GM19099 (cell line): ENCODE measurements around the gene LY9.

ENCODE experiments used
- POLR2A ChIP-seq: IDR thresholded peaks from 3 replicates; pipeline ENCODE4 v1.6.1; 2011; ENCODE audit warnings: low read depth; ENCODE audit not compliant: insufficient read length; ENCODE audit errors: extremely low read depth

The LY9 gene

DNA sequence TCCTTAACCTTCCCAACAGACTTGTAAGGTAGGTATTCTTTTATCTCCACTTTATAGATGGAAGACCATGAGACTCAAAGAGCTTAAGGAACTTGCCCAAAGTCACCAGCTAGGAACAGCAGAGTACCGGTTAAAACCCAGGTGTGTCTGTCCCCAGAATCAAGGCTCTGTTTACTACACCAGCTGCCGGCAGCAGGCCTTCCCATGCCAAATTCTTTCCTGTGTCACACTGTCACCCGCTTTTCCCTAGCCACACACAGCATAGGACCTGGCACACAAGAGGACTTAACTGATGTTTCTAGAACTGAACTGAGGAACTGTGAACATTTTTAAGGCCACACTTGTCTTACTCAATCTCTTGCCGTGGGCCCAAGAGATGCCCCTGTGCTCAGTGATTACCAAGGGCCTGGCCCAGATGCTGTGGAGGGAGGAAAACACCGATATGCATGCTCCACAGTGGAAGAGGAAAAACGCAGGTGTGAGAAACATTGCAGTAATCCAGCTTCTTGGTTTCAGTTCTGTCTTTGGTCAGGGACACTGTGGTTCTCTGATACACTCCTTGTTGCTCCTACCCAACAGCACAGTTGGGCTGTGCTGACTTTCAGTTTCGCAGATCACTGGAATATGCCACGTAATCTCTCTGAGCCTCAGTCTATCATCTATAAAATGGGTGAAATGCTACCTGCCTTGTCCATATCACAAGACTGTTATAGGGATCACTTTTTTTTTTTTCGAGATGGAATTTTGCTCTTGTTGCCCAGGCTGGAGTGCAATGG lies 13.9 kb upstream of the LY9 start:
- TF ChIP-seq POLR2A: no peak

DNA sequence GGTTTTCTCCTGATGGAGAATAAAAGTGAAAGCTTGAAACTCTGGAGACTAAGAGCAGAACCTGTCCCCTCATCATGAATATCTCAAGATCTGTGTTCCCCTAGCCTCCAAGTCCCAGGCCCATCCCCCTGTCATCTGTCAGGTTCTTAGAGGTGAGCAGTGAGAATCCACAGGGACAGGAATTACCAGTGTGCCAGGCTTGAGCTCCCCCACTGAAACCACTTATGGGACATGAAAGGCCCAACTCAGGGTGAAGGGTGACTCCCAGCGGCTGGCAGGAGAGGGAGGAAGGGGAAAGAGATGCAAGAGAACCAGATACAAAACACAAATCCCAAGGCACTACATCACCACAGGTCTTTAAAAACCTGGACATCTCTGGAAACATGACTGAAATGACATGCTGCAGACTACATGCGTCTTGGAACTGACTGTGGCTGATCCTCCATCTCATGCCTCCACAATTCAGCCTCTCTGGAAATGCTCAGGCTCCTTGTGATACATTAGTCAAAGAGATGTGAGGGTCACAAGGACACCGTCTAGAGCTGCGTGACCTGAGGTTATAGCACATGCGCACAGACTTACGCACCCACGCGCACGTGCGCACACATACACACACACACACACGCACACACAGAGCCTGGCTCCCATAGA lies 6.8 kb upstream of the LY9 start:
- no peak for TF ChIP-seq POLR2A

DNA sequence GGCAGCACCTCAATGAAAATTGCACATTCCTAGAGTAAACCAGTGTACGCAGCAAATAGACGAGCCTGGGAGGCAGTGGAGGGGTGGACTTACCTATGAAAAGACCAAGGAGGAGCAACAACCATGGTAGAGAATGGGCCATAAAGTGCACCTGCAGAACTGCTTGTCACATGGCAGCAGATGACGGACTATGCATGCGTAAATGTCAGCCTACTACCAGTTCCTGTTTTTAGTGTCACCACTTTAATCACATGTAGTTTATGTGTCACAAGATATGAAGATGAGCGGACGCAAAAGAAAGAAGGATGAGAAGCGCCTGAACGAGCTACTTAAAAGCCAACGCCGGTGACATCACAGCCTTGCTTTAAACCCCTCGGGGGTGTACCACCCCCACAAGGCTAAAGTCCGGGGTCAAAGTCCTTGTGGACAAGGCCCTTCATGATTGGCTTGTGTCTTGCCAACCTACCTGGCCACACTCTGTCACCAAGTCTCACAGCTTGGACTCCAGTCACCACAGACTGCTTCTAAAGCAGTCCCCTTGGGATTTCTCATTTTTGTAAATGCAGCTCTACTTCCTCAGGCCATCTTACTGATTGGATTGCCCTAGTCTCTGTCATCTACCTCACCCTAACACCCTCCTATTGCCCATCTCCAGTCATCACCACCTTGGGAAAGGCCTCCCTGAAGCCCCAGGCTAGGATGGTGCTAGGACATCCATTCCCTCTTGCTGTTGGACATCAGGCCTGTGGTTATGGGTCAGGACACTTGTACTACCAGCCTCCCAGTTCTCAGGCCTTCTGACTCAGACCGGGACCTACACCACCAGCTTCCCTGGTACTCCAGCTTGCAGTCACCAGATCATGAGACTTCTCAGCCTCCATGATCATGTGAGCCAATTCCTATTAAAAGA lies 6.0 kb upstream of the LY9 start:
- peak; percentile 33 for TF ChIP-seq POLR2A

DNA sequence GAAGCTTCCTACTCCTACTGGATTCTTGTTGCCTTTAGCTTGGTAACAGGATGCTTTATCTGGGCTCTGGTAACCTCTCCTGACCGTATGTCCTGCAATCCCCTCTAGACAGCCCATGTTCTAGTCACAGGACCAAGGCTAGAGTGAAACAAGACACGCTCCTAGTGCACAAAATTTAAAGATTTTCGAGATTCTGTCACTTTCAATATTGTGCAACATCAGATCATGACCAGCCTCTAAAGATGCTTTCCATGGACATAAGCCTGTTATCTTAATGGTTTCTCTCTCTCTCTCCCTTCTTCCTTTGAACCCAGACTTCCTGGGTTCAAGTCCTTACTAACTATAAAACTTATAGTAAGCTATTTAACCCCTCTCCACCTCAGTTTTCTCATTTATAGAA lies 1.6 kb upstream of the LY9 start:
- no peak for TF ChIP-seq POLR2A

DNA sequence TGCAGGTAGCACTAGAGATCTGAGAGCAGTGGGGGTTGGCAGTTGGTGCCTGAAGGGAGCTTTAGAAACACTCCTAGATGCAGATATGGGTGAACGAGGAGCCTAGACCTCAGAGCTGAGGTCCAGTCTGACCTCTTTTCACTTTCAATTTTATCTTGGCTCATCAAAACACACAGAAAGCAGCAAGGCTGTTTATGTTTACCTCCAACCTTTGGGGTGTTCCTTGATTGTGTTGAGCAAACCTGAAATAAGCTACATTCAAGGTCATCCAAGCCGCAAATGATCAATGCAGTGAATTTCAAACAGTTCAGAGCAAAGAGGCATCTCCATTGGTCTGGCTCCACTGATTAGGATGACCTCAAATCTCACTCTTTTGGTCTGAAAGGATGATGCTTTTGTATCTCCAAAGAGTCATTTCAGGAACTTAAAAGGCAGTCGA lies 1.3 kb downstream of the LY9 start:
- TF ChIP-seq POLR2A: no peak

DNA sequence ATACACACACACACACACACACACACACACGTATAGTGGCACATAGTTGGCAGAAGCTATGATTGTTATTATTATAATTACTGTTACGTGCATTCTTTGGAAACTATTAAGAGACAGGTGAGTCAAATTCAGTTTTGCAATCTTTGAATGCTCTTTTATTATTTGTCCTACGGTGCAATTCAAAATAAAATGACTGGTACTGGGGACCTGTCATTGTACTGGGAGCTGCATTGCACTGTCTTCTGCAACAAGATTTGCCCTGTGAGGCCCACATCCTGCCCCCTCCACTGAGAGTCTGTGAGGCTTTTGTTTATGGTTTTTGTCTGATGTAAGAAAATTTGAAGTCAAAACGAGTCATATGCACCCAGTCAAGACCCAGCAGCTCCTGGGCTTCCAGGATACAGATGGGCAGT lies 1.9 kb downstream of the LY9 start:
- TF ChIP-seq POLR2A: no peak

DNA sequence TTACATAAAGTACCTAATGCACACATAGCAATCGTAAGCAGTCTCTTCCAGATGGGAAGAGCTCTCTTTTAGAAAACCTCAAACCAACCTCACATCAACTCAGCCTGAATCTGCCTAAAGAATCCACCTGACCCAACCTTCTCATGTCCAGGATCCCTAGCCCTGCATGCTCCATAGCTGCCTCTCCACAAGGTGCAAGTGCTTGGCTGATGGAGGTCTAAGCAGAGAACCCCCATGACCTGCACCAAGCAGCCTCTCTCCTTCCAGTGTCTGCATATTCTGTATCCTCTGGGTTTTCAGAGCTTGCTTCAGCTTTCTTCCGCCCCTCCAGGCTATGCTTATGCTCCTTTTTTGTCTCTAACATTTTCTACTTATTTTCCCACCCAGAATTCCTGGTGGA lies 2.5 kb downstream of the LY9 start:
- TF ChIP-seq POLR2A: no peak

DNA sequence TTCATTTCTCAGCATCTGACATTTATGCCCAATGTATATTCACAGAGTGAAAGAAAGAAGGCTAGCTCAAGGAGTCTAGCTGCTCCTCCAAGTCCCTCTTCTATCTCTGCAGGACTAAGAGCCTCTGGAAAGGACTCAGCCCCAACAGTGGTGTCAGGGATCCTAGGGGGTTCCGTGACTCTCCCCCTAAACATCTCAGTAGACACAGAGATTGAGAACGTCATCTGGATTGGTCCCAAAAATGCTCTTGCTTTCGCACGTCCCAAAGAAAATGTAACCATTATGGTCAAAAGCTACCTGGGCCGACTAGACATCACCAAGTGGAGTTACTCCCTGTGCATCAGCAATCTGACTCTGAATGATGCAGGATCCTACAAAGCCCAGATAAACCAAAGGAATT lies 3.7 kb downstream of the LY9 start:
- no peak for TF ChIP-seq POLR2A

DNA sequence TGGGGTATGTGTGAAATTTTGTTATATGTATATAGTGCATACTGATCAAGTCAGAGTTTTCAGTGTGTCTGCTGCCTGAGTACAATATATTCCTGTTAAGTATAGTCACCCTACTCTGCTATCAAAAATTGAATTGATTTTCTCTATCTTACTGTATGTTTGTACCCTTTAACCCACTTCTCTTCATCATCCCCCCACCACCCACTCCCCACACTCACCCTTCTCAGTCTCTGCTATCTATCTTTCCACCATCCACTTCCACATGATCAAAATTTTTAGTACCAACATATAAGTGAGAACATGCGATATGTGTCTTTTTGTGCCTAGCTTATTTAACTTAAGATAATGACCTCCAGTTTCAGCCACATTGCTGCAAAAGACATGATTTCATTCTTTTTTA lies 4.2 kb downstream of the LY9 start:
- TF ChIP-seq POLR2A: no peak

DNA sequence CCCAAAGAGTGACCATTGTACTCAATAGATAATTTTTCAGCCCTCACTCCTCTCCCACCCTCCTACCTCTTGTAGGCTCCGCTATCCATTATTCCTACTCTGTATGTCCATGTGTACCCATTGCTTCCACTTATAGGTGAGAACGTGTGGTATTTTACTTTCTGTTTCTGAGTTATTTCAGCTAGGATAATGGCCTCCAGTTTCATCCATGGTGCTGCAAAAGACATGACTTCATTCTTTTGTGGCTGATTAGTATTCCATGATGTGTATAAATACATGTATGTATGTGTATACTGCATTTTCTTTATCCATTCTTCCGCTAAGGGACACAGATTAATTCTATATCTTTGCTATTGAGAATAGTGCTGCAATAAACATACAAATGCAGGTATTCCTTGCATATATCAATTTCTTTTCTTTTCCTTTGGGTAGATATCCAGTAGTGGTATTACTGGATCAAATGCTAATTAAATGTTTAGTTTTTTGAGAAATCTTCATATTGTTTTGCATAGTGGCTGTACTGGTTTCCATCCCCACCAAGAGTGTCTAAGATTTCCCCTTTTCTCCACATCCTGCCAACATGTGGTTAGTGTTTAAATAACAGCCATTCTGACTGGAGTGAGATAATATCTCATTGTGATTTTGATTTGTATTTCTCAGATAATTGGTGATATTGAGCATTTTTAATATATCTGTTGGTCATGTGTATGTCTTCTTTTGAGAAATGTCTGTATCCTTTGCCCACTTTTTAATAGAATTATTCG lies 4.9 kb downstream of the LY9 start:
- no peak for TF ChIP-seq POLR2A

DNA sequence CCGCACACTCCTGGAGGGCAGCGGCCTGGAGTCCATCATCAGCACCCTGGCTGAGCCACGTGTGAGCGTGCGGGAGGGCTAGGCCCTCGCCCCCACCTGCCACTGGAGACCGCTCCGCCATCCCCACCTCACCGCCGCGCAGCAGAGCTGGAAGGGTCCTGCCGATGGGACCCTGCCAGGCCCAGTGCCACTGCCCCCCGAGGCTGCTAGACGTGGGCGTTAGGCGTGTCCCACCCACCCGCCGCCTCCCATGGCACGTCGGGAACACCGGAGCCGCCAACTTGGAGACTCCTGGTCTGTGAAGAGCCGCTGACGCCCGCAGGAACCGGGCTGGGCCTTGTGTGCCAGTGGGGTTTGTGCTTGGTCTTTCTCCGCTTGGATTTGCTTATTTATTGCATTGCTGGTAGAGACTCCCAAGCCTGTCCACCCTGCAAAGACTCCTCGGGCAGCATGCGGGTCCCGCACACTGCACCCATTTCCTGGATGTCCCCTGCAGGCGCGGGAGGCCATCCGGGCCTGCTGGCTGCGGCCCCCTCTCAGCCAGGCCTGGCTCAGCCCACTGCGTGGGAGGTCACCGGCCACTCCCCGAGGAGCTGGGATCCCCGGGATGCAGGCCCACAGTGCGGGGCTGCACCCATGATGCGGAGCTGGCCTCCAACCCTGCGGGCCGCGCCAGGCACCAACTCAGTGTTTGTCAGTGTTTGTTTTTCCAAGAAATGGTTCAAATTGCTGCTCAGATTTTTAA lies 6.0 kb downstream of the LY9 start:
- TF ChIP-seq POLR2A: no peak

DNA sequence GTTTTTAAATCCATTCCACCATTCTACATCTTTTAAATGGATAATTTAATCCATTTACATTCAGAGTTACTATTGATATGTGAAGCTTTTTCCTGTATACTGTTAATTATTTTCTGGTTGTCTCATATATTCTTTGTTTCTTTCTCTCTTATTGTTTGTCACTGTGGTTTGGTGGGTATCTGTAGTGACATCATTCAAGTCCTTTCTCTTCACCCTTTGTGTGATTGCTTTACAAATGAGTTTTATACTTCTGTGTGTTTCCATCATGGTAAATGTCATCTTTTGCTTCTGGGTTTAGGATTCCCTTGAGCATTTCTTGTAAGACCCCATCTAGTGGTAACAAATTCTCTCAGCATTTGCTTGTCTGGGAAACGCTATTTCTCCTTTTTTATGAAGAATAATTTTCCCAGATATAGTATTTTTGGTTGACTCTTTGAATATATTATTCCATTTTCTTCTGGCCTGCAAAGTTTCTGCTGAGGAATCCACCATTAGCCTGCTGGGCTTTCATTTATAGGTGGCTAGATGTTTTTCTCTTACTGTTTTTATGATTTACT lies 10.2 kb downstream of the LY9 start:
- no peak for TF ChIP-seq POLR2A

DNA sequence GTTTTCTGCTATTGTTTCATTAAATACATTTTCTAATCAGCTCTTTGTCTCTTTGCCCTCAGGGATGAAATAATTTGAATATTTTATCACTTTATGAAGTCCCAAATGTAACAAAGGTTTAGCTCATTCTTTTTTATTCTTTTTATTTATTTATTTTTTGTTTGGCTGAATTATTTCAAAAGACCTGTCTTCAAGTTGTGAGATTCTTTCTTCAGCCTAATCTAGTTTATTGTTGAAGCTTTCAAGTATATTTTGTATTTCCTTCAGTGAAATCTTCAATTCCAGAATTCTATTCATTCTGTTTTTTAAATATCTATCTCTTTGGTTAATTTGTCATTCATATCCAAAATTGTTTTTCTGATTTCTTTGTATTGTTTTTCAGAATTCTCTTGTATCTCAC lies 10.8 kb downstream of the LY9 start:
- no peak for TF ChIP-seq POLR2A

DNA sequence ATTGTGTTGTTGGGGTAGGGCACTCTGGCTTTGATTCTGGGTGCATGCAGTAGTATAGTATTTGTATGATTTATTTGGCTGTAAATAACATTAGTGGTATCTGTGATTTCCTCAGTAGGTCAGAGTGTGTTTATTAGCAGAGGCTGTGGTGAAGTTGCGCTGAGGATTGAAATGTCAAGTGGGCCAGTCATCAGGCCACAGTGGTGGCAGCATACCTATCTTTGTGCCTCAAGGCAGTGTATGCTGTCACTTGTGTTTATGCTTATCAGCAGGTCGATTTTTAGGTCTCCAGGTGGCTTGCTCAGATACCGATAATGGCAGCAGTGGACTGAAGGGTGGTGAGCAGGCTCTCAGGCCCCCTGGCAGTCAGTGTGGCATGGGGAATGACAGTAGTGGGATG lies 11.3 kb downstream of the LY9 start:
- TF ChIP-seq POLR2A: no peak

DNA sequence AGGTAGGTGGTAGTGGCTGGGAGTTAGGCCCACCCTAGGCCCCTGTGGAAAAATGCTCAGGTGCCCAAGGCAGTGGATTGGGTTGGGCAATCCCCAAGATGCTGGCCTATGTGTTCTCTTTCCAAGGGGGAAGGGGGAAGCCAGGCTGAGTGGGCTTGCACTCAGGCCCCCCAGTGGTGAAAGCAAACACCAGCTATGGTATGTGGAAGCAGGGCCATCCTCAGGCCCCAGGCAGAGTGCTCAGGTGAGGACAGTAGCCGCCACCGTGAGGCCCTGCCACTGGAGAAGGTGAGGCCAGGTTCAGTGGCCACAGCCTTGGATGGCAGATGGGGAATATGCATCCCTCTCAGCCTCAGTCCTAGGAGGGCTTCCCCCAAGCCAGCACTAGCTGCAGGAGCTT lies 11.8 kb downstream of the LY9 start:
- TF ChIP-seq POLR2A: no peak

DNA sequence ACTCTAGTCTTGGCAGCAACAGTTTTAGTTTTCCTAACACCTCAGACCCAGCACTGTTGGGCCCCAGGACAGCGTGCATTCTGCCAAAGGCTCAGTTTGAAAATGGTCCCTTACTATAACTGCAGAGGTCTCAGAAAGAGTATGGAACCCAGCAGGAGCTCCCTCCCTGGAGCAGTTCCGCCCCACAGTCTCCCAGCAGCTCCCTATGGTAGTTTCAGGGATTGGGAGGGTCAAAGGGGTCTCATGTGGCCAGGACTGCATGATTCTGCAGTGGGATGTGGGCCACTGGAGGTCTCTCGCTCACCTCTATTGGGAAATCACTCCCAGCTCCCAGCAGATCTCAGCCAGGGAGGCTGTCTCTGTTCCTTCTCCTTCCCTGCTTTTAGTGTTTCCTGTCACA lies 12.3 kb downstream of the LY9 start:
- no peak for TF ChIP-seq POLR2A
